Type B pancreatic cell (in vitro differentiated cells): ENCODE results near the gene CASP1. TPM values are rescaled to one million over a fixed set of nuclear protein-coding genes. Genes with fewer than 3 reads are reported as not detected.

Experiments used
- DNase-seq: peaks from one replicate; pipeline ENCODE4 v3.0.0; 2021; ENCODE audit warnings: mixed read lengths; ENCODE audit not compliant: unreplicated experiment; ENCODE audit errors: extremely low spot score
- H3K27ac Mint-ChIP-seq: 2 replicates; pipeline ENCODE4 v1.8.0; 2021; ENCODE audit warnings: mild to moderate bottlenecking, mixed read lengths
- H3K27me3 Mint-ChIP-seq: 2 replicates; pipeline ENCODE4 v1.8.0; 2021; ENCODE audit warnings: mixed read lengths
- H3K36me3 Mint-ChIP-seq: 2 replicates; pipeline ENCODE4 v1.8.0; 2021; ENCODE audit warnings: mixed read lengths
- H3K4me1 Mint-ChIP-seq: one replicate; pipeline ENCODE4 v1.8.0; 2021; ENCODE audit warnings: mixed read lengths; ENCODE audit not compliant: unreplicated experiment
- H3K4me3 Mint-ChIP-seq: 2 replicates; pipeline ENCODE4 v1.8.0; 2021; ENCODE audit warnings: mild to moderate bottlenecking, mixed read lengths
- H3K9me3 Mint-ChIP-seq: 2 replicates; pipeline ENCODE4 v1.8.0; 2021; ENCODE audit warnings: mixed read lengths
- CTCF ChIP-seq: fragments of 200-600 bp; sonication (generic); conservative IDR thresholded peaks from 2 replicates; pipeline ENCODE4 v1.5.0; 2021; ENCODE audit warnings: antibody characterized with exemption, mild to moderate bottlenecking
- total RNA-seq: library from RNA; stranded (reverse); gene quantifications from 2 replicates; pipeline ENCODE4 v1.2.1, GENCODE V29; 2021; ENCODE audit warnings: low replicate concordance

The CASP1 gene
- total RNA-seq, 1 donor from 2014 or later: 13.0 TPM

- Mint-ChIP-seq H3K4me1 (no peaks in the 10 kb centered on the region), H3K27ac (no peak overlapping the region), H3K36me3 (no peaks in the 10 kb centered on the region), H3K4me3 (no peak overlapping the region), H3K27me3 (no peaks in the 10 kb centered on the region), H3K9me3 (peaks cover 9% of the 10 kb centered on the region)
- TF ChIP-seq CTCF: no peak
- DNase-seq: no peak
Measured at GRCh38 chr11:104984808-104985207, 50.1 kb downstream of the CASP1 start.

- no peaks in the 10 kb centered on the region for H3K36me3 Mint-ChIP-seq
- DNase-seq: no peak
- H3K27ac Mint-ChIP-seq: peak overlapping the region; percentile 48
- no peaks in the 10 kb centered on the region for H3K9me3 Mint-ChIP-seq
- TF ChIP-seq CTCF: no peak
- H3K4me1 Mint-ChIP-seq: no peaks in the 10 kb centered on the region
- H3K27me3 Mint-ChIP-seq: no peaks in the 10 kb centered on the region
- no peak overlapping the region for H3K4me3 Mint-ChIP-seq
Measured at GRCh38 chr11:104979839-104980238, 55.1 kb downstream of the CASP1 start.

Other genes with a start within 250 kb of the CASP1 start
- not detected in 2 replicates for gene CASP12, start 136.7 kb downstream of the CASP1 start, total RNA-seq
- 18.4 and 50.3 TPM in 2 replicates for gene CASP4, start 66.6 kb downstream of the CASP1 start, total RNA-seq
- gene CASP5, start 12.0 kb downstream of the CASP1 start, total RNA-seq: 0.95 TPM in 1 of 2 replicates, not detected in the other
- gene CARD16, start 10.2 kb upstream of the CASP1 start, total RNA-seq: 6.2 and 12.7 TPM in 2 replicates
- not detected in 2 replicates for gene CARD18, start 104.6 kb upstream of the CASP1 start, total RNA-seq